HG02943 (cell line): ENCODE data around the gene MCCC2.
"Not testable (repeated sequence)": the region's sequence is repeated elsewhere in the genome, so short reads cannot be mapped to it uniquely, and the experiment has no call there.

ENCODE experiments used
- ATAC-seq: cut with Tn5 transposase; IDR thresholded peaks from one replicate; pipeline ENCODE4 v1.9.1; 2021; ENCODE audit warnings: mild to moderate bottlenecking, low read depth, moderate library complexity; ENCODE audit not compliant: unreplicated experiment

MCCC2 gene

DNA sequence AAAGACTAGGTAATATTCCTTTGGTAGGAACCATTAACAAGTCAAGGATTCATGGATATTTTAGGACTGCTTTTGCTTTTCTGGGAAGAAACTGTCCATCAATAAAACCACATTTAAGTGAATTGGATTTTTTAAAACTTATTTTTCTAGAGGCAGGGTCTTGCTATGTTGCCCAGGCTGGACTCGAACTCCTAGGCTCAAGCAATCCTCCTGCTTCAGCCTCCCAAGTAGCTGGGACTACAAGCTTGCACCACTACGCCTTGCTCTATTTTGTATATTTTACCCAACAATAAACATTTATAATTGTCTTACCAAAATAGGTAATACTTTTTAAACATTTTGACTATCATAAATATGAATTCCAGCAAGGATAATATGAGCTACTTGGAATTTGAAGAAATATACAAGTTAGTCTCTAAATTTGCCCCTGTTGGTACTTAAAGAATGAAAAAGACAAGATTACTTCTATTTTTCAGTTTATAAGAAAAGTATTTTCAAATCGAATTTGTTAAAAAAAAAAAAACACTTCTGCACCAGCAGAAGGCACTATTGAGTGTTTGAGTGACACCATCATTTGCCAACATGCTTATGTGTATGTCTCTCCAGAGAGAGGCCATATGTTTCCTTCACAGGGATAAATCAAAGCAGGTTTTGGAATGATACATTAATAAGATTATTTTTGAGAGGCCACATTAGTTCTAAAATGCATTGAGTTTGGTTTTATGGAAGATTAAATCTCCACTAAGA is 71.9 kb downstream of the MCCC2 start:
- no peak for ATAC-seq

- ATAC-seq: no peak
These were observed 75.2 kb downstream of the MCCC2 start for GRCh38 chr5:71662381-71662780.

GRCh38 chr5:71663191-71663969 is 76.2 kb downstream of the MCCC2 start:
- no peak for ATAC-seq

GRCh38 chr5:71664615-71665014 is 77.5 kb downstream of the MCCC2 start:
- ATAC-seq: not testable (repeated sequence)

- no peak for ATAC-seq
These were observed 79.2 kb downstream of the MCCC2 start for GRCh38 chr5:71666321-71666720.

DNA sequence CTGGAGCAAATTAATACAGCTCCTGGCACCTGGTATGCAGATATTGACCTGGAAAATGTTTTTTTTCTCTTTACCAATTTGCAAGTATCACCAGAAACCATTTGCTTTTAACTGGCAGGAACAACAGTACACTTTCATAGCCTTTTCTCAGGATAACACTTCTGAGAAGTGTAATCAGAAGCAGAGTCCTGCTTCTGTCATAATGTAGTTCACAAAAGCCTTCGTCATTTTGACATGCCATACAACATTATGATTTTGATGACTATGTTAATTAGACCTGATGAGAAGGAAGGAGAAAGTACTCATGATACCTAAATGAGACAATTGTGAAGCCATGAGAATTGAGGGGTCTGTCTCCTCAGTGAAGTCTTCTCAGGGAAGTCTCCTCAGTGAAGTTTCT is 90.8 kb downstream of the MCCC2 start:
- ATAC-seq: no peak

DNA sequence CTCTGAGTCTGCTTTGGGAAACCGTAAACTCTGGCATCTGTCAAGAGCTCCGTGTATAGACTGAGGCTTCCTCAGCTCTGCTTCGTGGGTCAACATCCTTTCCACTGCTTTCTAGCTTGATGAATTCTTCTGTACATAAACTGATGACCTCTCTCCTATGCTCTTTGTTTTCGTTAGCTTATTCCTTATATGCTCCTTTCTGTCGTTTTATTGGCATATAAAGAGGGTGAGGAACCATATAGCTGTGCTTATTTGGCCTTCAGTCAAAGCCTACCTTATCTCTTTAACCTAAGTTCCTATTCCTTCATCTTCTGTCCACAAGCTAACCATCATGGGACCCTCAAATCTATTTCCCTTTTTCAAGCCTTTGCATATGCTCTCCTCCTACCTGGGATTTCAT is 92.6 kb downstream of the MCCC2 start:
- ATAC-seq: no peak

- ATAC-seq: no peak
These were observed 93.4 kb downstream of the MCCC2 start for GRCh38 chr5:71680510-71680909.

GRCh38 chr5:71681296-71681695 is 94.2 kb downstream of the MCCC2 start:
- no peak for ATAC-seq

GRCh38 chr5:71684309-71684708 is 97.2 kb downstream of the MCCC2 start:
- ATAC-seq: no peak

DNA sequence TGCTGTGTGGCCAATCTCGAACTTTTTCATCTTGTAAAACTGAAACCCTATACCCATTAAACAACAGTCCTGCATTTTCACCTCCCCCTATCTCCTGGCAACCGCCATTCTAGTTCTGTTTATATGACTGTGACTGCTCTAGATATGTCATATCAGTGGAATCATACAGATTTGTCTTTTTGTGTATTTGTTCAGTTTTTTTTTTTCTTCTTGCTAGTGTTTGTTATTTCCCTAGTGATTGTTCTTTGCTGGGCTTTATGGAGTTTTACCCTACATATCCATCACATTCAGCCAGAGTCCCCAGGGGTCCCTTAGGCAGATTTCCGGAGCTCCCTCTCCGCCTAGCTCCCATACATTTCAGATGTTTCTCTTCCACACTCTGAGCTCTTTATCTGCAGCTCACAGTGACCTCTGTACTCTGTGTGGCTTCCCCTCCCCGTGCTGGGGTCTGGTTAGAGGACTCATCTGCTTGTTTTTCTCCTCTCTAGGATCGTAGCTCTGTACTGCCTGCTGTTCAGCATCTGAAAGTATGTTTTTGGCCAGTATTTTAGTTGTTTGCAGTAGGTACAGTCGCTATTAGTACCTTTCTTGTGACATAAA is 106.8 kb downstream of the MCCC2 start:
- ATAC-seq: no peak

DNA sequence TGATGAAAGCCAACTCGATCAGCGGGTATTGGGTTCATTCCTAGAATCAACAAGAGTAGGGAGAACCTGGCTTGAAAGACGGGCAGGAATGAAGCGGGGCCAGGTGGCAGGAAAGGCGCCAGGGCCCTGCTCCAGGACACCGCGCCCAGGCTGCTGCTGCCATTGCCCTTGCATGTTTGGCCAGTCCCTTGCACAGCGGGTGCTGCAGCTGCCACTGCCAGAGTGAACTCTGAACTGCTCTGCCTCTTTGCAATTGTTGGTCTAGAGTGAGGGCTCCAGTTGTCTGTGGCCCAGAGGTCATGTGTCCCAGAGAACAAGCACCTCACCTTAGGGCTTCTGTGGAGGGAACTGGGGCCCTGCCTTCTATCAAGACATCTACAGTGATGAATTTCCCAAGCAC is 107.9 kb downstream of the MCCC2 start:
- no peak for ATAC-seq

GRCh38 chr5:71695595-71695994 is 108.5 kb downstream of the MCCC2 start:
- ATAC-seq: no peak

GRCh38 chr5:71697967-71698366 is 110.8 kb downstream of the MCCC2 start:
- ATAC-seq: no peak

DNA sequence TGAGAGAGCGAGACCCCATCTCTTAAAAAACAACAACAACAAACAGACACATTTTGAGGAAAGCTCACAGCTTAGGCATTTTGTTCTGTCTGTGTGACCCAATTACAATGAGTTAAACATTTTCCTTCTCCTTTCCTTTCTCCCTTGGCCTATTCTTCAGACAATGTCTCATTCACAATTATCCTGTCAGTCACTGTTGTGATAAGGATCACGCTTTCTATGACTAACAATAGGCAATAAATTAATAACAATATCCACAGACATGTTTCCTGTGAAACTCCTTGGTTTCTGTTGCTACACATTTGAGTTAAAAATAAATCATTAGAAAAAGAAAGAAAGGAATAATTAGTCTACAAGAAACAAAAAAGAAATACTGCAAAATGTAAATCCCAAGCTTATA is 112.1 kb downstream of the MCCC2 start:
- ATAC-seq: no peak

GRCh38 chr5:71699751-71700150 is 112.6 kb downstream of the MCCC2 start:
- ATAC-seq: no peak

DNA sequence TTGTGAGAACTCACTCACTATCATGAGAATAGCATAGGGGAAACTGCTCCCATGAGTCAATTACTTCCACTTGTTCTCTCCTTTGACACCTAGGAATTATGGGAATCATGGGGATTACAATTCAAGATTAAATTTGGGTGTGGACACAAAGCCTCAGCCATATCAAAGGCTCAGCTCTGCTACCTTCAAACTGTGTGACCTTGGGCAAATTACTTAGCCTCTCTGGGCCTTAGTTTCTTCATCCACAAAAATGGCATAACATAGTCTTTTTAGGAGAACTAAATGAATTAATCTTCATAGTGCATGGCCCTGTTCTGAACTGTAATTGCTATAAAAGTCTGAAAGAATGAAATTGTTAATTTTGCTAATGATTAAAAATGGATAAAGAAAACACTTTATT is 113.7 kb downstream of the MCCC2 start:
- ATAC-seq: no peak

- no peak for ATAC-seq
These were observed 114.3 kb downstream of the MCCC2 start for GRCh38 chr5:71701407-71701806.

GRCh38 chr5:71703941-71704340 is 116.8 kb downstream of the MCCC2 start:
- no peak for ATAC-seq

- ATAC-seq: no peak
These were observed 118.3 kb downstream of the MCCC2 start for GRCh38 chr5:71705421-71705820.

- ATAC-seq: no peak
These were observed 119.8 kb downstream of the MCCC2 start for GRCh38 chr5:71706906-71707305.
